ENCODE results near the gene NGEF. TPM values are rescaled to one million over a fixed set of nuclear protein-coding genes. Genes with fewer than 3 reads are reported as not detected.

NGEF gene
- total RNA-seq, 1 experiment from 2014 or later = 1.9 TPM

DNA sequence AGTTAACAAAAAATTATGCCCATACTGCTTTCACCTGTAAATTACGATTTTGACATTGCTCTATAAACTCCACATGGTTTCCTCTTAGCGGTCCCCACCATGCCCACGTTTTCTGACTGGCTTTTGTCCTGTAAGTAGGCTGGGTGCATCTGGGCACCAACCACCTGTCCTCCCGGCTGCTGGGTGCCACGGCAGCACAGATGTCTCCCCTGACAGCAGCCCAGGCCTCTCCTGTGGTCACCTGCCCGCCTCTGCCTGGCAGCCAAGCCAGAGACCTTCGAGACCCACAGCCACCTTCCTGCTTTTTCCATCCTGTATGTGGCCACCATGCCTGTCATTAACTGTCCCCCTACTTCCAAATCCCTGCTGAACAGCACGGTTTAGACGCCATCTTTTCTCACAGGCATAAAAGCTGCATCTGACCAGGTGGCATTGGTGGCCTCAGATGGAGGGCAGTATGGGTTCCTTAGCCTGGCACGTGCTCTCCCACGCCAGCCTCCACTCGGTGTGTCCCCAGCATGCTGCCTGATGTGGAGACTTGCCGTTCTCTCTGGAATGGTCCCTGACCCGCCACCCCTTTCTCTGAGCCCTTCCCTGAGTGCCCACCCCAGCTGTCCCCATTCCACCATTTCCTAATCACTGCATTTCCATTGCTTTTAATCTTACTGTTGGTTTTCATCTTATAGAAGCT is 124.1 kb downstream of the NGEF start:
- peaks cover 0 to 2% of the 10 kb centered on the region in 2 experiments; a peak in 2 of 5 replicates for H3K9me3 Mint-ChIP-seq
- Histone ChIP-seq H3K79me1 (ENCODE audit: insufficient read depth, low read depth, low read length, poor library complexity, severe bottlenecking) (no peaks in the 10 kb centered on the region), H4K5ac (ENCODE audit: insufficient read length, low read depth, low read length) (no peak overlapping the region), H2BK120ac (ENCODE audit: low read depth, low read length, poor library complexity, severe bottlenecking) (no peak overlapping the region), H2BK12ac (ENCODE audit: insufficient read length, low read depth, low read length) (no peak overlapping the region), H2BK15ac (ENCODE audit: low read depth, low read length) (no peak overlapping the region), H3K4ac (ENCODE audit: low read depth, low read length) (no peak overlapping the region), H2AK5ac (ENCODE audit: insufficient read length, low read length) (no peak overlapping the region), H3T11ph (ENCODE audit: low read length) (no peak overlapping the region), H3K23ac (ENCODE audit: insufficient read length, low read depth, low read length) (no peak overlapping the region), H4K20me1 (ENCODE audit: control insufficient read depth, insufficient read depth, insufficient read length) (no peaks in the 10 kb centered on the region), H3K23me2 (ENCODE audit: insufficient read length, low read depth, low read length, poor library complexity, severe bottlenecking) (no peaks in the 10 kb centered on the region), H4K8ac (replicated peaks; ENCODE audit: insufficient read length, low read depth, low read length) (no peak overlapping the region), H2AFZ (ENCODE audit: low read length) (no peak overlapping the region), H3K9me3 (ENCODE audit: control insufficient read depth, low read depth, low read length) (no peaks in the 10 kb centered on the region), H3K4me2 (ENCODE audit: insufficient read depth, insufficient read length, low read length) (no peak overlapping the region), H3K27me3 (ENCODE audit: insufficient read depth, low read length) (no peaks in the 10 kb centered on the region), H3K79me2 (ENCODE audit: insufficient read depth, low read length) (no peaks in the 10 kb centered on the region), H2BK20ac (ENCODE audit: low read depth, low read length, poor library complexity, severe bottlenecking) (no peak overlapping the region), H3K56ac (ENCODE audit: insufficient read length, low read depth, low read length) (no peak overlapping the region), H3K18ac (ENCODE audit: insufficient read length, low read depth, low read length) (no peak overlapping the region), H2BK5ac (ENCODE audit: insufficient read length, low read length) (no peak overlapping the region), H3K27ac (ENCODE audit: insufficient read length, low read depth, low read length) (no peak overlapping the region), H3K4me1 (ENCODE audit: insufficient read depth, low read length) (no peaks in the 10 kb centered on the region; the same call in 1 of the 2 replicates), H3K14ac (ENCODE audit: insufficient read depth, low read length) (no peak overlapping the region), H4K91ac (ENCODE audit: insufficient read length, low read depth, low read length) (no peak overlapping the region), H3K9ac (ENCODE audit: extremely low read depth, insufficient read length, low read length) (no peak overlapping the region)
- peaks cover 19 to 23% of the 10 kb centered on the region in 2 experiments for H3K4me1 Mint-ChIP-seq
- no peak for DNase-seq
- no peaks in the 10 kb centered on the region; a peak in 1 of 7 replicates for H3K36me3 Mint-ChIP-seq (ENCODE audit: insufficient read depth in 1 of 3, low read depth in 3 of 3)
- TF ChIP-seq, protein P1, sequence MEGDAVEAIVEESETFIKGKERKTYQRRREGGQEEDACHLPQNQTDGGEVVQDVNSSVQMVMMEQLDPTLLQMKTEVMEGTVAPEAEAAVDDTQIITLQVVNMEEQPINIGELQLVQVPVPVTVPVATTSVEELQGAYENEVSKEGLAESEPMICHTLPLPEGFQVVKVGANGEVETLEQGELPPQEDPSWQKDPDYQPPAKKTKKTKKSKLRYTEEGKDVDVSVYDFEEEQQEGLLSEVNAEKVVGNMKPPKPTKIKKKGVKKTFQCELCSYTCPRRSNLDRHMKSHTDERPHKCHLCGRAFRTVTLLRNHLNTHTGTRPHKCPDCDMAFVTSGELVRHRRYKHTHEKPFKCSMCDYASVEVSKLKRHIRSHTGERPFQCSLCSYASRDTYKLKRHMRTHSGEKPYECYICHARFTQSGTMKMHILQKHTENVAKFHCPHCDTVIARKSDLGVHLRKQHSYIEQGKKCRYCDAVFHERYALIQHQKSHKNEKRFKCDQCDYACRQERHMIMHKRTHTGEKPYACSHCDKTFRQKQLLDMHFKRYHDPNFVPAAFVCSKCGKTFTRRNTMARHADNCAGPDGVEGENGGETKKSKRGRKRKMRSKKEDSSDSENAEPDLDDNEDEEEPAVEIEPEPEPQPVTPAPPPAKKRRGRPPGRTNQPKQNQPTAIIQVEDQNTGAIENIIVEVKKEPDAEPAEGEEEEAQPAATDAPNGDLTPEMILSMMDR (conservative IDR thresholded peaks at IDR 0.05) = no peak
- H3K27me3 Mint-ChIP-seq (ENCODE audit: low read depth) = peaks cover 36% of the 10 kb centered on the region
- H3K4me3 Mint-ChIP-seq = no peak overlapping the region
- WGBS (ENCODE audit: extremely low coverage, insufficient read length, low lambda C conversion rate) = no CpG with 5 or more reads among the region's 14 CpGs
- H3K27ac Mint-ChIP-seq = peak overlapping the region in 1 of 3 experiments; percentile 33; a peak in 2 of 7 replicates

Data from H9 (cell line).